HG03103 (cell line): ENCODE data around the gene BAIAP2.

Experiments
- ATAC-seq: cut with Tn5 transposase; IDR thresholded peaks from one replicate; pipeline ENCODE4 v1.9.1; 2021; ENCODE audit warnings: low read depth; ENCODE audit not compliant: unreplicated experiment

The BAIAP2 gene

GRCh38 chr17:81050645-81051625 lies 16.0 kb downstream of the BAIAP2 start:
- no peak for ATAC-seq

GRCh38 chr17:81052199-81052997 lies 17.4 kb downstream of the BAIAP2 start:
- no peak for ATAC-seq

- ATAC-seq = no peak
Measured at GRCh38 chr17:81053041-81053970, 18.4 kb downstream of the BAIAP2 start.

- ATAC-seq = no peak
Measured at GRCh38 chr17:81054308-81054707, 19.4 kb downstream of the BAIAP2 start.

- ATAC-seq = no peak
Measured at GRCh38 chr17:81054881-81055370, 20.0 kb downstream of the BAIAP2 start.

- no peak for ATAC-seq
Measured at GRCh38 chr17:81056312-81056711, 21.4 kb downstream of the BAIAP2 start.

- no peak for ATAC-seq
Measured at GRCh38 chr17:81057079-81057730, 22.3 kb downstream of the BAIAP2 start.

GRCh38 chr17:81057777-81058176 lies 22.8 kb downstream of the BAIAP2 start:
- ATAC-seq = no peak

- ATAC-seq = no peak
Measured at GRCh38 chr17:81058263-81058871, 23.4 kb downstream of the BAIAP2 start.

GRCh38 chr17:81059026-81059425 lies 24.1 kb downstream of the BAIAP2 start:
- ATAC-seq = no peak

- ATAC-seq = no peak
Measured at GRCh38 chr17:81060416-81060815, 25.5 kb downstream of the BAIAP2 start.

- ATAC-seq = no peak
Measured at GRCh38 chr17:81061027-81061735, 26.2 kb downstream of the BAIAP2 start.

- ATAC-seq = no peak
Measured at GRCh38 chr17:81062014-81062780, 27.2 kb downstream of the BAIAP2 start.

- ATAC-seq = no peak
Measured at GRCh38 chr17:81063106-81064093, 28.4 kb downstream of the BAIAP2 start.

- no peak for ATAC-seq
Measured at GRCh38 chr17:81064678-81065475, 29.9 kb downstream of the BAIAP2 start.

- ATAC-seq = no peak
Measured at GRCh38 chr17:81065500-81065899, 30.5 kb downstream of the BAIAP2 start.
